GM12874 (cell line): ENCODE results near the gene TAB2.

ENCODE experiments used
- TF ChIP-seq, protein P1 (sequence below): IDR thresholded peaks from 2 replicates; pipeline ENCODE4 v1.5.1; 2011; ENCODE audit warnings: low read depth, mild to moderate bottlenecking, control low read depth, low read length, moderate library complexity; ENCODE audit not compliant: insufficient read depth

Gene TAB2

GRCh38 chr6:149317644-149318571 is at the start of gene TAB2:
TSS of gene TAB2 (plus strand) at chr6:149317712. CDS start at chr6:149369998, 52,286 bp downstream.
- TF ChIP-seq, protein P1, sequence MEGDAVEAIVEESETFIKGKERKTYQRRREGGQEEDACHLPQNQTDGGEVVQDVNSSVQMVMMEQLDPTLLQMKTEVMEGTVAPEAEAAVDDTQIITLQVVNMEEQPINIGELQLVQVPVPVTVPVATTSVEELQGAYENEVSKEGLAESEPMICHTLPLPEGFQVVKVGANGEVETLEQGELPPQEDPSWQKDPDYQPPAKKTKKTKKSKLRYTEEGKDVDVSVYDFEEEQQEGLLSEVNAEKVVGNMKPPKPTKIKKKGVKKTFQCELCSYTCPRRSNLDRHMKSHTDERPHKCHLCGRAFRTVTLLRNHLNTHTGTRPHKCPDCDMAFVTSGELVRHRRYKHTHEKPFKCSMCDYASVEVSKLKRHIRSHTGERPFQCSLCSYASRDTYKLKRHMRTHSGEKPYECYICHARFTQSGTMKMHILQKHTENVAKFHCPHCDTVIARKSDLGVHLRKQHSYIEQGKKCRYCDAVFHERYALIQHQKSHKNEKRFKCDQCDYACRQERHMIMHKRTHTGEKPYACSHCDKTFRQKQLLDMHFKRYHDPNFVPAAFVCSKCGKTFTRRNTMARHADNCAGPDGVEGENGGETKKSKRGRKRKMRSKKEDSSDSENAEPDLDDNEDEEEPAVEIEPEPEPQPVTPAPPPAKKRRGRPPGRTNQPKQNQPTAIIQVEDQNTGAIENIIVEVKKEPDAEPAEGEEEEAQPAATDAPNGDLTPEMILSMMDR, result no peak

DNA sequence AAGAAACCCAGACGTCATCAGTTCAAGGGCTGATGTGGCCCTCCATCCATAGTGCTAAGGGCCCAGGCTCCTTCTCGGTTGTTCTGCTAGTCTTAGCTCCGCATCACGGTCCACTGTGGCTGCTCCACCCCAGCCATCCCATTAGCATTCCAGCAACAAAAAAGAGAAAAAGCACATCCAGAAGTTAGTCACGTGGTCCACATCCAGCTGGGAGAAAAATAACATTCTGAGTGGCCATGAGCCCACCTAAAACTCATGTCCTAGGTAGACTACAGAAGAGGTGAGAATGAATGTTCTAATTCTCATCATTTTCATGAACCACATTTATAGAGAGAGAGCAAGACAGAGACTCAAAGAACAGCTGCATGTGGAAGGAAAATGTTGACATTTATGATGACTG is 49.4 kb upstream of the TAB2 start:
- TF ChIP-seq, protein P1, result no peak

DNA sequence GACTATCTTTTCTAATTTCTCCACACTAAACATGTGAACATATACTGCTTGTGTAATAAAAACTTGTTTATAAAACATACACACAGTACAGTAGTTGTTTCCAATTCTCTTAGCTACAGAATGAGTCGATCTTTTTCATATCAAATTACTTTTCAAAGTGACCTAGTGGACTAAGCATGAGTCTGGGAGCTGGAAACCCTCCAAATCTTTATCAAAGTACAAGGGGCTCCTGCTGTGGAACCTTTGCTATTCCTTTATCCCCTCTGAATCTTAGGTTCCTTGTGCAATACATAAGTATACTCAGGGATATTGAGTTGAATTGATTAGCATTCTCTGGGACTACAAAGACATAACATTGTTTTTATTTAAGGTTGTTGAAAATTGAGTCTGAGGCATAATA is 48.7 kb upstream of the TAB2 start:
- TF ChIP-seq, protein P1, result no peak

GRCh38 chr6:149270616-149271015 is 46.9 kb upstream of the TAB2 start:
- TF ChIP-seq, protein P1, result no peak

- TF ChIP-seq, protein P1, result no peak
Measured at GRCh38 chr6:149271348-149272340, 45.9 kb upstream of the TAB2 start.

GRCh38 chr6:149273318-149273717 is 44.2 kb upstream of the TAB2 start:
- TF ChIP-seq, protein P1, result no peak

DNA sequence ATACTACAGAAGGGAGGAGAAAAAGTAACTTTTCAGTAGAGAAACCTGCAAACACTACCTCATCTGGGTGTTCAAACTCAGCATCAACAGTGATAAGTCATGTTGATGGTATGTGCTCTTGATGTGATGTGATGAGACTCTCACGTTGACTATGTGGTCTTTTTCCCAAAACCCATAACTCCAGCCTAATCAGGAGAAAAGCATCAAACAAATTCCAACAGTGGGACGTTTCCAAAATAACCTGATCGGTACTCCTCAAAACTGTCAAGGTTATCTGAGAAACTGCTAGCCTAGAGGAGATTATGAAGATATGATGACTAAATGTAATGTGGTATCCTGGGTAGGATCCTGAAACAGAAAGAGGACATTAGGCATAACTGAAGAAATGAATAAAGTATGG is 41.9 kb upstream of the TAB2 start:
- TF ChIP-seq, protein P1, result no peak
